Cardiac fibroblast (primary cell): ENCODE results near the gene TAF6L.

Source experiments
- DNase-seq, 2 donors: peaks; one replicate each; pipeline versions ENCODE4 v3.0.0 to v3.0.0-alpha.2; 2010; ENCODE audit warnings: low read depth in 2 of 2
- H3K4me3 ChIP-seq, 2 donors: replicated peaks in 1 of 2; 1 replicate in 1 of 2; 2 replicates in 1 of 2; pipeline ENCODE4 v1.5.1; 2011; ENCODE audit warnings: low read depth in 2 of 2, low read length in 2 of 2, mild to moderate bottlenecking in 2 of 2, moderate library complexity in 1 of 2
- CTCF ChIP-seq: IDR thresholded peaks from one replicate; pipeline ENCODE4 v1.5.1; 2011; ENCODE audit warnings: low read depth, mild to moderate bottlenecking, low read length, inconsistent platforms

The TAF6L gene

GRCh38 chr11:62787005-62787759 lies 16.0 kb downstream of the TAF6L start, which contains the start of gene TMEM179B:
TSS of gene TMEM179B (plus strand) at chr11:62787402. CDS start at chr11:62787432, 30 bp downstream.
- H3K4me3 ChIP-seq: peak within 1 kb of the TSS; percentile 82 to 95
- peak; percentile 73 for TF ChIP-seq CTCF
- DNase-seq: peak; percentile 98 to 99

- no peak for TF ChIP-seq CTCF
- DNase-seq: no peak
- H3K4me3 ChIP-seq: no peak overlapping the region
Measured at GRCh38 chr11:62788991-62789390, 17.8 kb downstream of the TAF6L start.

GRCh38 chr11:62789576-62789975 lies 18.4 kb downstream of the TAF6L start:
- no peak for DNase-seq
- no peak for TF ChIP-seq CTCF
- H3K4me3 ChIP-seq: no peak overlapping the region

- no peak for TF ChIP-seq CTCF
- H3K4me3 ChIP-seq: peak within 1 kb of the TSS; percentile 92 to 95
- peak; percentile 74 to 85 for DNase-seq
Measured at GRCh38 chr11:62791501-62792201, 20.5 kb downstream of the TAF6L start, which contains the start of gene TMEM223. TSS of gene TMEM223 (minus strand) at chr11:62792006. CDS start at chr11:62791994, 12 bp downstream.

- peak overlapping the region in 1 of 2 donors; percentile 95 for H3K4me3 ChIP-seq
- no peak for DNase-seq
- TF ChIP-seq CTCF: no peak
Measured at GRCh38 chr11:62792202-62792575, 21.0 kb downstream of the TAF6L start.

GRCh38 chr11:62794201-62794775 lies 23.1 kb downstream of the TAF6L start:
- TF ChIP-seq CTCF: no peak
- H3K4me3 ChIP-seq: no peak overlapping the region

More at GRCh38 chr11:62794201-62794775, 23.1 kb downstream of the TAF6L start:
- DNase-seq: no peak
